ENCODE results near the gene PHF2. TPM values are rescaled to one million over a fixed set of nuclear protein-coding genes. Genes with fewer than 3 reads are reported as not detected.

Gene PHF2
- total and polyA plus RNA-seq, 4 donors, result 10.3 to 32.4 (median 27.9) TPM

DNA sequence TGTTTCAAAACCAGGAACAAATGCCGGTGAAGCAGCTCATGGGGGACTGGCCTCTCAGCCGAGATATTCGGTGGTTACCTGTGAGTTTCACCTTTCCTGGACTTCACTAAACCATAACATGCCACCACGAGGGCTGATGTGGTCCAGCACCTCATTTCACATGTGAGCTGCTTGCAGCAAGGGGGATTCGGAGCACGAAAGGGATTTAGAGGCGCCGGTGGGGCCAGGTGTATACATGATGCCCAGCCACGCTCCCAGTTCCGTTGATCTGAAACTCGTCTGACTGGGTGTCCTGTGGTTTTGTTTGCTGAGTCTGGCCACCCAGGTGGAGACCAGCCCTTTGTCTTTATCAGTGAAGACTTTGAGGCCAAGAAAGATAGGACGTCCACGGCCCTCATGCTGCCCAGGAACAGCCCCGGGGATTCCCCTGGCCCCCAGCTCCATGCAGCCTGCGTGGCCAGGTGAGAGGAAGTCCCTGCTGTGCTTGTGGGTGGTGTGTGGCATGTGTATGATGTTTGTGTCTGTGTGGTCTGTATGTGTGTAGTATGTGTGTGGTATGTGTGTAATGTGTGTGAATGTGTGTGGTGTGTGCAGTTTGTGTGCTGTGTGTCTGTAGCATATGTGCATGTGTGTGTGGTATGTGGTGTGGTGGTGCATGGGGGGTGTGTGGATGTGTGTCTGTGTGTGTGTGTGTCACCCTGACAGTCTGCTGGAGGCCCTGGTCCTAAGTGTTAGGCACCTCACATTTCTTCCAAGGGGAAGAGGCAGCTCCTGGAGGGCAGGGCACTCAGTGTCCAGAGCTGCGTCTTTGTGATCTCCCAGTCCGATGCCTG, 23.4 kb downstream of the PHF2 start:
- WGBS, 2 donors, result 75 to 86% methylated on average over 17 of the region's 17 CpGs
- no peaks in the 10 kb centered on the region for H3K9me3 ChIP-seq (ENCODE audit: control insufficient read depth, low read length)
- no peaks in the 10 kb centered on the region for H3K4me1 ChIP-seq (ENCODE audit: control insufficient read depth in 1 of 2, insufficient read depth in 2 of 2, low read length in 2 of 2)
- no peak for ATAC-seq (ENCODE audit: low FRiP score)
- intact Hi-C loops (cut with DNase I), result no loop called here
- H3K4me3 ChIP-seq (ENCODE audit: low read length in 2 of 2), result no peak overlapping the region
- H3K27me3 ChIP-seq (ENCODE audit: control insufficient read depth in 1 of 2, insufficient read depth in 2 of 2, low read length in 1 of 2), result no peaks in the 10 kb centered on the region
- H3K27ac ChIP-seq (ENCODE audit: low read depth in 1 of 2, low read length in 2 of 2), result no peak overlapping the region
- H3K36me3 ChIP-seq (ENCODE audit: control insufficient read depth in 1 of 2, insufficient read depth in 2 of 2, low read length in 1 of 2), result no peaks in the 10 kb centered on the region
- peak; percentile 46 to 59 for DNase-seq

DNA sequence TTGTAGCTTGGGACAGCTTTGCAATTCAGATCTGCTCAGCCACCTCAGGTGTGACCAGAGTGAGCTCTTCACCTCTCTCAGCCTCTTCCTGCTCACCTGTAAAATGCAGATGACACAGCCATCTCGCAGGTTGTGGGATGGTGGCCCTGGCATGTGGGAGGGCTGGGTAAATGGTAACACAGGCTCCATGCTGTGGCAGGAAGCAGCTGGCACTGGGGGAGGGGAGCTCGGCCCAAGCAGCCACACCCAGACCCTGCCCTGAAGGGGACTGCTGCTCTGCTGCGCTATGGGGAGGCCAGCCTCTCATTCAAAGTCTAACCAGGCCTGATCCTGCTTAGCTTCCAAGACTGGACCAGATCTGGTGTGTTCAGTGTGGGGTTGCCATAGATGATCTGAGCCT, 24.1 kb downstream of the PHF2 start:
- H3K27me3 ChIP-seq (ENCODE audit: control insufficient read depth in 1 of 2, insufficient read depth in 2 of 2, low read length in 1 of 2), result no peaks in the 10 kb centered on the region
- H3K27ac ChIP-seq (ENCODE audit: low read depth in 1 of 2, low read length in 2 of 2), result no peak overlapping the region
- DNase-seq, result peak; percentile 26 to 50
- no peak for ATAC-seq (ENCODE audit: low FRiP score)
- no peaks in the 10 kb centered on the region for H3K4me1 ChIP-seq (ENCODE audit: control insufficient read depth in 1 of 2, insufficient read depth in 2 of 2, low read length in 2 of 2)
- no peaks in the 10 kb centered on the region for H3K9me3 ChIP-seq (ENCODE audit: control insufficient read depth, low read length)
- no peak overlapping the region for H3K4me3 ChIP-seq (ENCODE audit: low read length in 2 of 2)
- intact Hi-C loops (cut with DNase I), result no loop called here
- WGBS, 2 donors, result 67 to 70% methylated on average over 3 of the region's 3 CpGs
- H3K36me3 ChIP-seq (ENCODE audit: control insufficient read depth in 1 of 2, insufficient read depth in 2 of 2, low read length in 1 of 2), result no peaks in the 10 kb centered on the region

DNA sequence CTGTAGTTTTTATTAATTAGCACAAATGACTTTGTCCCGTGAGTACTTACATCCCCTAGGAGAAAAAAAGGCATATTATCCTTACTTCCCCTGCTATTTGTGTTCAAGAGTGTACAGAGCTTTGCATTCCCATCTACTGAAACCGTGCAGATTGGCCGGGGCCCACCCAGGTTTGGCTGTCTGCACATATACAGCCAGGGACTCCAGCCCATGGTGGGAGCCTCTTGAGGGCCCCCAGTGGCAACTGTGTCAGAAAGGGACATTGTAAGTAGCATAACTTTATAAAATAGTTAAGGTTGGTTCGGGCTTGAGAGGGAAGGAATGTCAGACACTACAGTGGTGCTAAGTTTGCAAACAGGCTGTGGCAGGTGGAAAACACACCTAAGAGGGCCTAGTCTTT, 24.7 kb downstream of the PHF2 start:
- Histone ChIP-seq H3K27ac (ENCODE audit: low read depth in 1 of 2, low read length in 2 of 2) (no peak overlapping the region), H3K4me3 (ENCODE audit: low read length in 2 of 2) (no peak overlapping the region), H3K4me1 (ENCODE audit: control insufficient read depth in 1 of 2, insufficient read depth in 2 of 2, low read length in 2 of 2) (no peaks in the 10 kb centered on the region), H3K36me3 (ENCODE audit: control insufficient read depth in 1 of 2, insufficient read depth in 2 of 2, low read length in 1 of 2) (no peaks in the 10 kb centered on the region), H3K27me3 (ENCODE audit: control insufficient read depth in 1 of 2, insufficient read depth in 2 of 2, low read length in 1 of 2) (no peaks in the 10 kb centered on the region), H3K9me3 (ENCODE audit: control insufficient read depth, low read length) (no peaks in the 10 kb centered on the region)
- intact Hi-C loops (cut with DNase I), result no loop called here
- ATAC-seq (ENCODE audit: low FRiP score), result no peak
- peak; percentile 29 to 66 for DNase-seq
- WGBS, 2 donors, result 59 to 74% methylated on average over 4 of the region's 4 CpGs

DNA sequence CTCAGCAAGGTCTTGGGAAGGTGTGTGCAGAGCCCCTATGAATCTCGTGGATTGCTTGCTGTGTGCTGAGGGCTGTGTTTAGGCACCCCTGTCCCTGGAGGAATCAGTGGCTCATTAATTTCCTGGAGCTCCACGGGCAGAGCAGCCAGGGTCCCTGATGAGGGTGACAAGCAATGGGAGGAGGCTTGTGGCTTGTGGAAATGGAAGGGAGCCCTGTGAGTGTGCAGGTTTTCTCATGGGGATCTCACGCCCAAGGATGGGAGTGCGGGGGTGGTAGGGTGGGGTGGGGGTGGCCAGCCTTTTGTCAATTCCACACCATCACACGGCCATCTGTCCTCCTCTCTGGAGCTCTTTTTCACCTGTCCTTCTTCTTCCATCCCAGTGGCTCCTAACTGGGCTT, 25.3 kb downstream of the PHF2 start:
- 69 to 73% methylated on average over 5 of the region's 5 CpGs for WGBS, 2 donors
- intact Hi-C loops (cut with DNase I), result no loop called here
- Histone ChIP-seq H3K4me3 (ENCODE audit: low read length in 2 of 2) (no peak overlapping the region), H3K9me3 (ENCODE audit: control insufficient read depth, low read length) (no peaks in the 10 kb centered on the region), H3K27ac (ENCODE audit: low read depth in 1 of 2, low read length in 2 of 2) (no peak overlapping the region), H3K36me3 (ENCODE audit: control insufficient read depth in 1 of 2, insufficient read depth in 2 of 2, low read length in 1 of 2) (no peaks in the 10 kb centered on the region), H3K4me1 (ENCODE audit: control insufficient read depth in 1 of 2, insufficient read depth in 2 of 2, low read length in 2 of 2) (no peaks in the 10 kb centered on the region), H3K27me3 (ENCODE audit: control insufficient read depth in 1 of 2, insufficient read depth in 2 of 2, low read length in 1 of 2) (no peaks in the 10 kb centered on the region)
- DNase-seq, result no peak
- ATAC-seq (ENCODE audit: low FRiP score), result no peak

DNA sequence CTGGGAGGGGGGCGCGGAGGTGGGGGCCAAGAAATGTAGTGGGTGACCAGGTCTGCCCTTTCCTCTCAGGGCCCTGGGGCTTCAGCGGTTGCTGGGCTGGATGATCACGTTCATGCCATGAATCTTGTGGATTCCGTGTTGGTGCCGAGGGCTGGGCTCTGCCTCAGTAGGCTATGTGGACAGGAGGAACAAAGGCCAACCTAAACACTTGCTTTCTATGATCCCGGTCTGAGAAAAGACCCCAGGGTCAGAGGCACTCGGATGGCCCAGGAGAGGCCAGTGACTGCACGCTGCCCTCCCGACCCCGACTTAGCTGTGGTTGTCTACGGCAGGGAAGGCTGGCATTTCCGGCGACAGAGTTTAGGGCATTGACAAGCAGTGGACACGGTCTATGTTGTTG, 26.6 kb downstream of the PHF2 start:
- intact Hi-C loops (cut with DNase I), result no loop called here
- 90% methylated on average over 15 of the region's 15 CpGs for WGBS, 2 donors

DNA sequence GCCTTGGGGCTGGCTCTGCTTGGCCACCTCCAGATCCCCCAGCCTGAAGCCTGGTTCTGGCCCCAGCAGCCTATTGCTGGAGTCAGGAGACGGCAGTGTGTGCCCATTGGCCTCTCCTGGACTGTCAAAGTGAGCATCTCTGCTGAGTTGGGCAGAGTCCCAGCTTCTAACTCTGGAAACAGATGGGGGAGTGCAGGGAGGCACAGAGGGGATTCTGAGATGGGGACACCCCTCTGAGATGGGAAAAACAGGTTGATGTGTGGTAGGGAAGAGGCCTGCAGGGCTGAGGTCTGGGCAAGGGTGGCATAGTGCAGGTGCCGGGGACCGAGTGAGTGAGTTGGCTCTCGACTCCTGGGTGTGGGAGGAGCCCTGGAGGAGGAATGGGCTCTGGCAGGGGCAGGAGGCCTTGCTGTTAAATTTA, 27.5 kb downstream of the PHF2 start:
- peak overlapping the region in 1 of 2 donors; percentile 5 for H3K27ac ChIP-seq (ENCODE audit: low read depth in 1 of 2, low read length in 2 of 2)
- WGBS, 2 donors, result 4 to 12% methylated on average over 4 of the region's 4 CpGs
- no peaks in the 10 kb centered on the region for H3K27me3 ChIP-seq (ENCODE audit: control insufficient read depth in 1 of 2, insufficient read depth in 2 of 2, low read length in 1 of 2)
- DNase-seq (peak; percentile 26 to 61), ATAC-seq (ENCODE audit: low FRiP score) (no peak)
- intact Hi-C loops (cut with DNase I), result no loop called here
- no peak overlapping the region for H3K4me3 ChIP-seq (ENCODE audit: low read length in 2 of 2)
- H3K9me3 ChIP-seq (ENCODE audit: control insufficient read depth, low read length), result no peaks in the 10 kb centered on the region
- no peaks in the 10 kb centered on the region for H3K36me3 ChIP-seq (ENCODE audit: control insufficient read depth in 1 of 2, insufficient read depth in 2 of 2, low read length in 1 of 2)
- no peaks in the 10 kb centered on the region for H3K4me1 ChIP-seq (ENCODE audit: control insufficient read depth in 1 of 2, insufficient read depth in 2 of 2, low read length in 2 of 2)

More for the DNA sequence above, 26.6 kb downstream of the PHF2 start:
- Histone ChIP-seq H3K4me3 (ENCODE audit: low read length in 2 of 2) (no peak overlapping the region), H3K36me3 (ENCODE audit: control insufficient read depth in 1 of 2, insufficient read depth in 2 of 2, low read length in 1 of 2) (no peaks in the 10 kb centered on the region), H3K9me3 (ENCODE audit: control insufficient read depth, low read length) (no peaks in the 10 kb centered on the region), H3K27ac (ENCODE audit: low read depth in 1 of 2, low read length in 2 of 2) (no peak overlapping the region), H3K4me1 (ENCODE audit: control insufficient read depth in 1 of 2, insufficient read depth in 2 of 2, low read length in 2 of 2) (no peaks in the 10 kb centered on the region), H3K27me3 (ENCODE audit: control insufficient read depth in 1 of 2, insufficient read depth in 2 of 2, low read length in 1 of 2) (no peaks in the 10 kb centered on the region)
- peak; percentile 33 to 63 for DNase-seq
- no peak for ATAC-seq (ENCODE audit: low FRiP score)

DNA sequence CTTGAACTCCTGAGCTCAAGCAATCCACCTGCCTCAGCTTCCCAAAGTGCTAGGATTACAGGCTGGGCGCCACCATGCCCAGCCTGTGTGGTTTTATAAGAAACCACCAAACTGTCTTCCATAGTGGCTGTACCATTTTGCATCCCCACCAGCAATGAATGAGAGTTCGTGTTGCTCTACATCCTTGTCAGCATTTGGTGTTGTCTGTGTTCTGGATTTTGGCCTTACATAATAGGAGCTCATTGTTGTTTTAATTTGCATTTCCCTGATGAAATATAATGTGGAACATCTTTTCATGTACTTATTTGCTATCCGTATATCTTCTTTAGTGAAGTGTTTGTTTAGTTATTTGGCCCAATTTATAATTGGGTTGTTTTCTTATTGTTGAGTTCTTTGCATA, 29.8 kb downstream of the PHF2 start:
- intact Hi-C loops (cut with DNase I), result no loop called here
- Histone ChIP-seq H3K4me1 (ENCODE audit: control insufficient read depth in 1 of 2, insufficient read depth in 2 of 2, low read length in 2 of 2) (no peaks in the 10 kb centered on the region), H3K27me3 (ENCODE audit: control insufficient read depth in 1 of 2, insufficient read depth in 2 of 2, low read length in 1 of 2) (no peaks in the 10 kb centered on the region), H3K36me3 (ENCODE audit: control insufficient read depth in 1 of 2, insufficient read depth in 2 of 2, low read length in 1 of 2) (no peaks in the 10 kb centered on the region), H3K27ac (ENCODE audit: low read depth in 1 of 2, low read length in 2 of 2) (no peak overlapping the region), H3K9me3 (ENCODE audit: control insufficient read depth, low read length) (no peaks in the 10 kb centered on the region), H3K4me3 (ENCODE audit: low read length in 2 of 2) (no peak overlapping the region)
- ATAC-seq (ENCODE audit: low FRiP score), result no peak
- no peak for DNase-seq
- WGBS, 2 donors, result 62 to 96% methylated on average over 3 of the region's 3 CpGs

DNA sequence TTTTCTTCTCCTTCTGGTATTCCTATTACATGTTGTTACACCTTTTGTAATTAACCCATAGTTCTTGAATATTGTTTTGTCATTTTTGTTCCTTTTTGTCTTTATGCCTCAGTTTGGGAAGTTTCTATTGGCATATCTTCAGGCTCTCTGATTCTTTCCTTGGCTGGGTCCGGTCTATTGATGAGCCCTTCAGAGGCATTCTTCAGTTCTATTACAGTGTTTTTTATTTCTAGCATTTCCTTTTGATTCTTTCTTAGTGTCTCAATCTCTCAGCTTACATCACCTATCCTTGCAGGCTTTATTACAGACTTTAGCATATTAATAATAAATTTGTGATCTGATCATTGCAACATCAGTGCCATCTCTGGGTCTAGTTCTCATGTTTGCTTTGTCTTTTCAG, 33.8 kb downstream of the PHF2 start:
- Histone ChIP-seq H3K27me3 (ENCODE audit: control insufficient read depth in 1 of 2, insufficient read depth in 2 of 2, low read length in 1 of 2) (no peaks in the 10 kb centered on the region), H3K4me3 (ENCODE audit: low read length in 2 of 2) (no peak overlapping the region), H3K27ac (ENCODE audit: low read depth in 1 of 2, low read length in 2 of 2) (no peak overlapping the region), H3K9me3 (ENCODE audit: control insufficient read depth, low read length) (no peaks in the 10 kb centered on the region), H3K36me3 (ENCODE audit: control insufficient read depth in 1 of 2, insufficient read depth in 2 of 2, low read length in 1 of 2) (no peaks in the 10 kb centered on the region), H3K4me1 (ENCODE audit: control insufficient read depth in 1 of 2, insufficient read depth in 2 of 2, low read length in 2 of 2) (no peaks in the 10 kb centered on the region)
- intact Hi-C loops (cut with DNase I), result no loop called here
- WGBS, 2 donors, result 95 to 97% methylated on average over 1 of the region's 1 CpG
- DNase-seq (no peak), ATAC-seq (ENCODE audit: low FRiP score) (no peak)

DNA sequence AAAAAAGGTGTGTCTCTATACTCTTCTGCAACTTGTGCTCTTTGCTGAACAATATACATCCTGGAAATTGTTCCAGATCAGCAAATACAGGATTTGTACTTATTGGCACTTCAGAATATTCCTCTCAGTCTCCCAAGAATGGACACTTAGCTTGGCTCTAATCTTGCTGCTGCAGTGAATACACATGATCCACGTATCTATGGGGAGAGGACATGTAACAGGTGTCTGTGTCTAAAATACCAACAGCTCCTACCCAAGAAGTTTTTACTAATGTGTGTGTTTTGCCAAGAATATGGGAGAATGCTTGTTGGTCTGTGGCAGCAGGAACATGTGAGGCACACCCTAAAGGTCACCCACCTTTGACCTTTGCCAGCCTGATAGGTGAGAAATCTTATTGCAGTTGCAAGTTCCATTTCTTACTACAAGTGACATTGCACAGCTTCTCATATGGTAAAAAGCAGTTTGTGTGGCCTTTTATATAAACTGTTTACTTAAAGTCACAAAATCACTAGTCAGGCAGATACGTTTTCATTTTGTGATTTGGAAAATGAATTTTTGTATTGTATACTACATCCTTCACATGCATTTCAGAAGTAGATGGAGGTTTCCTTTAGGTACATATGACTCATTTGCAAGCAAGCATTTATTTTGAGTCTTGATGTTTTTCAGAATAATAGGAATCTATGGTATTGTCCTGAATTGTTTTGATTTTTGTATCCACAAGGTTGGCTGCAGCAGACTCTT, 35.8 kb downstream of the PHF2 start:
- DNase-seq, result no peak
- 67 to 72% methylated on average over 2 of the region's 2 CpGs for WGBS, 2 donors
- no peak for ATAC-seq (ENCODE audit: low FRiP score)
- Histone ChIP-seq H3K4me1 (ENCODE audit: control insufficient read depth in 1 of 2, insufficient read depth in 2 of 2, low read length in 2 of 2) (no peaks in the 10 kb centered on the region), H3K4me3 (ENCODE audit: low read length in 2 of 2) (no peak overlapping the region), H3K36me3 (ENCODE audit: control insufficient read depth in 1 of 2, insufficient read depth in 2 of 2, low read length in 1 of 2) (no peaks in the 10 kb centered on the region), H3K9me3 (ENCODE audit: control insufficient read depth, low read length) (no peaks in the 10 kb centered on the region), H3K27me3 (ENCODE audit: control insufficient read depth in 1 of 2, insufficient read depth in 2 of 2, low read length in 1 of 2) (no peaks in the 10 kb centered on the region), H3K27ac (ENCODE audit: low read depth in 1 of 2, low read length in 2 of 2) (no peak overlapping the region)
- intact Hi-C loops (cut with DNase I), result no loop called here

Measured in aorta (tissue), 5 donors.